AML-193 (cell line): ENCODE measurements around the gene NUP210L.
"Not testable (repeated sequence)": the region's sequence is repeated elsewhere in the genome, so short reads cannot be mapped to it uniquely, and the experiment has no call there.

Experiments used
- DNase-seq, 2 experiments: peaks; one replicate each; lab custom pipeline; 2025; lab: John Stamatoyannopoulos, UW

The NUP210L gene

DNA sequence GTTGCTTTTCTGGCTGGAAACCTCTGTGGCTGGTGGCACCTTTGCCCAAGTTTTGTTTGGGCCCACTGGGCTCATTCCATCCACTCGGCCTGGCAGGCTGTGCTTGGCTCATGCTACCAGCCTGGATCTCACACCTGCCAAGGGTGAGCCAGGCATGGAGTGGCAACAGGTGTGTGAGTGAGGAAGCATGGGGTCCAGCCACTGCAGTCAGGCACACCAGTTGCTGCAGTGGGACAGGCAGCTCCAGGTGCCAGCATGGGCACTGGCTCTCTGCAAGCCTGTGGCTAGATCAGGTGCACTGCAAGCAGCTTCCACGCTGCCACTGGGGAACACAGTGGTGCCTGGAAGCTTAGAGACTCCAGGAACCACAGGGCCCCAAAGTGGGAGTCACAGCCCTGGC lies 57.0 kb downstream of the NUP210L start:
- no peak for DNase-seq

- no peak for DNase-seq
Observed at GRCh38 chr1:154095456-154096060, 59.3 kb downstream of the NUP210L start.

- DNase-seq: no peak
Observed at GRCh38 chr1:154094411-154094810, 60.5 kb downstream of the NUP210L start.

- no peak for DNase-seq
Observed at GRCh38 chr1:154093699-154094098, 61.2 kb downstream of the NUP210L start.

GRCh38 chr1:154091706-154092105 lies 63.2 kb downstream of the NUP210L start:
- DNase-seq: no peak

DNA sequence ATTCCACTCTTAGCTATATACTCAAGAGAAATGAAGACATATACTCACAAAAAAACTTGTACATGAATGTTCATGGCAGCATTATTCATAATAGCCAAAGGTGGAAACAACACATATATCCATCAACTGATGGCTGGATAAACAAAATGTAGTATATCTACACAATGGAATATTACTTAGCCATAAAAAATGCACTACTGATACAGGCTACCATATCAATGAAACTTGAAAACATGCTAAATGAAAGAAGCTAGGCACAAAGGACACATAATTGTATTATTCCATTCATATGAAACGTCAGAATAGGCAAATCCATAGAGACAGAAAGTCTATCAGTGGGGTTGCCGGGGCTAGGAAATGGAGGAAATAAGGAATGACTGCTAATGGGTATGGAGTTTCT lies 67.3 kb downstream of the NUP210L start:
- no peak for DNase-seq

- DNase-seq: not testable (repeated sequence)
Observed at GRCh38 chr1:154083057-154083456, 71.8 kb downstream of the NUP210L start.

DNA sequence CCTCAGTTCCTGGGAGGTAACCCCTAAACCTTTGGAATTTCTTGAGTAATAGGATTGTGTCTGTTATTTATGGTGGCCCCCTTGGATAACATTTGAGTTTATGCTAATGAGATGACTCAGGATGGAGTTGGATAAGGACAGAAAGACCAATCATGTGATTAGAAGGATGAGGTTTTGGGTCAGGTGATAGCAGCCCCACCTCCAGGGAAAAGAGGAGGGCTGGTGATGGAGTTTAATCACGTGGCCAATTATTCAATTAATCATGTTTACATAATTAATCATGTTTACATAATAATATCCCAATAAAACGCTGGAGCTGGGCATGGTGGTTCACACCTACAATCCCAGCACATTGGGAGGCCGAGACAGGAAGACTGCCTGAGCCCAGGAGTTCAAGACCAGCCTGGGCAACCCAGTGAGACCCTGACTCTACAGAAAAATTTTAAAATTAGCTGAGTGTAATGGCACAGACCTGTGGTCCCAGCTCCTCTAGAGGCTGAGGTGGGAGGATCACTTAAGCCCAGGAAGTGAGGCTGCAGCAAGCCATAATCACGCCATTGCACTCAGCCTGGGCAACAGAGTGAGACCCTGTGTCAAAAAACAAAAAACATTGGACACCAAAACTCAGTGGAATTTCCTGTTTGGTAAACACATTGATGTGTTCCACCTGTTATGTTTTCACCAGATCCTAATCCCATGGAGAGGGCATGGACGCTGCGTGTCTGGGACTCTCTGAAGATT lies 73.3 kb downstream of the NUP210L start:
- DNase-seq: no peak

DNA sequence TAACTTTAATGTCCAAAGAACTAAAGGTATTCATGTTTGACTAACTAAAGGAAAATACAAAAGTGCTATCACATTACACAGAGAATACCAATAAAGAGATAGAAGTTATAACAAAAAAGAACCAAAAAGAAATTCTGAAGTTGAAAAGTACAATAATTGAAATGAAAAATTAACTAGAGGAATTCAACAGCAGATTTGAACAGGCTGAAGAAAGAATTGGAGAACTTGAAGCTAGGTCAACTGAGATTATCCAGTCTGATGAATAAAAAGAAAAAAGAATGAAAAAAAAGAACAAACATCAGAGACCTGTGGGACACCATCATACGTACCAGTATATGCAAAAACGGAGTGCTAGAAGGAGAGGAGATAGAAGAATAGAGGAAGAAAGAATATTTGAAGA lies 78.5 kb downstream of the NUP210L start:
- DNase-seq: no peak

DNA sequence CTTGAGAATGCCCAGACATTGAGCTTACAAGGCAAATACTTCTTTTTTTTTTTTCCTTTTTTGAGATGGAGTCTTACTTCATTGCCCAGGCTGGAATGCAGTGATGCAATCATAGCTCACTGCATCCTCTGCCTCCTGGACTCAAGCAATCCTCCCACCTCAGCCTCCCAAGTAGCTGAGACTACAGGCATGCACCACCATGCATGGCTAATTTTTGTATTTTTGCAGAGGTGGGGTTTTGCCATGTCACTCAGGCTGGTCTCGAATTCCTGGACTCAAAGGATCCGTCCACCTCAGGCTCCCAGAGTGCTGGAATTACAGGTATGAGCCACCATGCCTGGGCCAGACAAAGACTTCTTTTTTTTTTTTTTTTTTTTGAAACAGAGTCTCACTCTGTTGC lies 79.1 kb downstream of the NUP210L start:
- DNase-seq: no peak

GRCh38 chr1:154062309-154062708 lies 92.6 kb downstream of the NUP210L start:
- DNase-seq: no peak

DNA sequence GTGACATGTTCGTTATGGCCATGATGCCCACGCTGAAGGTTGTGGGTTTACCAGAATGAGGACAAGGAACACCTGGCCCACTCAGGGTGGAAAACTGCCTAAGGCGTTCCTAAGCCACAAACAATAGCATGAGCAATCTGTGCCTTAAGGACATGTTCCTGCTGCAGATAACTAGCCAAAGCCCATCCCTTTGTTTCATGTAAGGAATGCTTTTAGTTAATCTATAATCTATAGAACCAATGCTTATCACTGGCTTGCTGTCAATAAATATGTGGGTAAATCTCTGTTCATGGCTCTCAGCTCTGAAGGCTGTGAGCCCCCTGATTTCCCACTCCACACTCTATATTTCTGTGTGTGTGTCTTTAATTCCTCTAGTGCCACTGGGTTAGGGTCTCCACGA lies 107.4 kb downstream of the NUP210L start:
- DNase-seq: not testable (repeated sequence)

DNA sequence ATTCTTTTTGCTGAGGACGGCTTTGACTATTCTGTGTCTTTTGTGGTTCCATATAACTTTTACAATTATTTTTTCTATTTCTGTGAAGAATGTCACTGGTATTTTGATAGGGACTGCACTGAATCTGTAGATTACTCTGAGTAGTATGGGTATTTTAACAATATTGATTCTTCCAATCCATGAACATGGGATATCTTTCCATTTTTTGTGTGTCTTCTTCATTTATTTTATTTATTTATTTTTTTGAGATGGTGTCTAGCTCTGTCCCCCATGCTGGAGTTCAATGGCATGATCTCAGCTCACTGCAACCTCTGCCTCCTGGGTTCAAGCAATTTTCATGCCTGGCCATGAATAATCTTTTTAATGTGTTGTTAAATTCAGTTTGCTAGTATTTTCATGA lies 121.2 kb downstream of the NUP210L start:
- not testable (repeated sequence) for DNase-seq

GRCh38 chr1:154019940-154020339 lies 134.9 kb downstream of the NUP210L start:
- DNase-seq: no peak

- no peak for DNase-seq
Observed at GRCh38 chr1:154019269-154019668, 135.6 kb downstream of the NUP210L start.

- DNase-seq: no peak
Observed at GRCh38 chr1:154014154-154014907, 140.5 kb downstream of the NUP210L start.

GRCh38 chr1:154012543-154012942 lies 142.3 kb downstream of the NUP210L start:
- not testable (repeated sequence) for DNase-seq

DNA sequence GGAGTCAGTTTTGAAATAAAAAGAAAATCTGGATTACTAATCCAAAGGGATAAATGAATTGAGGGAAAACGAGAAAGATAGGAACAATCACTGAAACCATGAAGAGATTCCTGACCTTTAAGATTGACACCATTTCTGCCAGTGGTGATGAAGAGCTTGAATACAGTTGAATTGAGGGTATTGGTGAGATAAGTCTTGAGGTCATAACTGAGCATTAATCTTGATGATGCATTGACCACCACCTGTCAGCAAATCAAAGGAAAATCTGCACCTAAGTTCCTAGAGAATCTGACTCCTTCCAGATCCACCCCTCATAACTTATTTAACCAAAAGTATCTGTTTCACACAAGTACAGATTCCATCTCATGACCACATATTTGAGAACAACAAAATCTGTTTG lies 142.7 kb downstream of the NUP210L start:
- no peak for DNase-seq

DNA sequence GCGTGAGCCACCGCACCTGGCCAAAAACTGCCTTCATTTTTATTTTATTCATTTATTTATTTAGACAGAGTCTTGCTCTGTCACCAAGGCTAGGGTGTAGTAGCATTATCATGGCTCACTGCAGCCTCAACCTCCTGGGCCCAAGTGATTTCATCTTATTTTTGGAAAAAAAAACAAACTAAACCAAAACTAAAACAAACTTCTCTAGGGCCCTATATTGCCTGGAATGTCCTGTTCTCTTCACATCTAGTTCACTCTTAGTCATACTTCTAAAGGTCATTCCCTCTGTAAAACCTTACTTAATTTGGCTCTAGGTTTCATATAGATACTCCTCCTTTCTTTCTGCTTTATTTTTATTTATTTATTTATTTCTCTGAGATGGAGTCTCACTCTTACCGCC lies 148.7 kb downstream of the NUP210L start:
- DNase-seq: no peak

DNA sequence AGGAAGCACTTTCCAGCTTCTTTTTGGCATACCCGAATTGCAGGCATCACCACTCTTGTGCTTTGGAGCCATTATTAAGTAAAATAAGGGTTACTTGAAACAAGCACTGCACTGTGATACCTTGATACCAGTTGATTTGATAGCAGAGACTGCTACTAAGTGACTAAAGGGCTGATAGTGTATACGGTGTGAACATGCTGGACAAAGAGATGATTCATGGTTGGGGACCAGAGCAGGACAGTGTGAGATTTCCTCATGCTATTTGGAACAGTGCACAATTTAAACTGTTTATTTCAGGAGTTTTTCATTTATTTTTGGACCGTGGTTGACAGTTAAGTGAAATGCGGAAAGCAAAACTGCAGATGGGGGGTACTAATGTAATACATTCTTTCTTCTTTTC lies 154.5 kb downstream of the NUP210L start:
- DNase-seq: no peak

- not testable (repeated sequence) for DNase-seq
Observed at GRCh38 chr1:153996882-153997281, 158.0 kb downstream of the NUP210L start.

DNA sequence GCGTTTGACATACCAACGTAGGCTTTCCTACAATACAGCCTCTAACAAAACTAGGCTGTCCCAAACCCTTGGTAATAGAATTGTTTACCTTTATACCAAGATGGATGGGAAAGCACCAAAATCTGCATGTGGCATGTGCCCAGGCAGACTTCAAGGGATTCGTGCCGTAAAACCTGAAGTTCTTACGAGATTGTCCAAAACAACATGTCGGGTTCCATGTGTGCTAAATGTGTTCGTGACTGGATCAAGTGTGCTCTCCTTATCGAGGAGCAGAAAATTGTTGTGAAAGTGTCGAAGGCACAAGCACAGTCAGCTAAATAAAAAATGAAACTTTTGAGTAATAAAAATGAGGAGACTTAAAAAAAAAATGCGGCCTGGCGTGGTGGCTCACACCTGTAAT lies 159.2 kb downstream of the NUP210L start:
- no peak for DNase-seq

GRCh38 chr1:153995202-153995601 lies 159.7 kb downstream of the NUP210L start:
- no peak for DNase-seq
